CMK (cell line): ENCODE results near the gene PEMT.
"Not testable (repeated sequence)": the region's sequence is repeated elsewhere in the genome, so short reads cannot be mapped to it uniquely, and the experiment has no call there.

Experiments used
- DNase-seq: peaks from one replicate; pipeline ENCODE4 v3.0.0-alpha.2; 2010; ENCODE audit warnings: low read depth

PEMT gene

GRCh38 chr17:17487998-17488397 lies 103.5 kb downstream of the PEMT start:
- DNase-seq: no peak

- DNase-seq: not testable (repeated sequence)
Observed at GRCh38 chr17:17486416-17486815, 105.1 kb downstream of the PEMT start.

DNA sequence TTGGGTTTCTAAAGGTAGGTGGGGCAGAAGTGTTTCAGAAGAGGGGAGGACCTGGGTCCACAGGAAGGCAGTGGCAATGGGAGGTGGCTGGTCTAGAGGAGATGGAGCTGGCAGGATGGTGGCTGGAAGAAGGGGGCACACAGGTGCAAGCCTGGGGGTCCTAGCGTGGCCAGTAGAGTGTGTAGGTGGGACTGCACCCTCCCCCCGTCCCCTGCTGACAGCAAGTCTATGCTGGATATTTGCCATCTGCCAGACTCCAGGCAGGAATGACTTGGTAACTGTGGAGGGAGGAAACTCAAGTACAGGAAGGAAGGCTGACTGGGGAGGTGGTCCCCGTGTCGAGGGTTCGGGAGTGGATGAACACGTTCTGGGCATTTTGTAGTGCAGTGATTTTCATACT lies 106.1 kb downstream of the PEMT start:
- DNase-seq: no peak

GRCh38 chr17:17484451-17484899 lies 107.0 kb downstream of the PEMT start:
- DNase-seq: no peak

- DNase-seq: no peak
Observed at GRCh38 chr17:17481860-17482259, 109.6 kb downstream of the PEMT start.

DNA sequence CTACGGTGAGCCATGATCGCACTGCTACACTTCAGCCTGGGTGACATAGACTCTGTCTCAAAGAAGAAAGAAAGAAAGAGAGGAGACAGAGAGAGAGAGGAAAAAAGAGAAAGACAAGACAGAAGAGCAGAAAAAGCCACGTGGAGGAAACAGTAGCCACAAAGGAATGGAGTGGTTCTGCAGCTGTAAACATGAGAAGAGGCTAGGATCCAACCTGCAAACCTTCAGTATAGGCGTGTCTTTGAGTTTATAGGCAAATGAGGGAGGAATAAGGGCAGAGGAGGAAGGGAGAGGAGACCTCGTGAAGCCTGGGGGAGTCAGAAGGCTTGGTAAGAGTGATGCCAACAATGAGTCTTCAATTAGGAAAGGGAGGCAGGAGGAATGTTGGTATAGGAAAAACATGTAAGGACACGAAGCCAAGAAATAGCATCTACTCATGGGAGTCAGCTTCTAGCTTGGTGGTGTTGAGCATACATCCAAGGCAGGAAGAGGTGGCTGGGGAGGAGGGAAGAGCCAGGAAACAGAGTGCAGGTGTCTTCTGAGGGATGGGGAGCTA lies 110.8 kb downstream of the PEMT start:
- DNase-seq: no peak

- no peak for DNase-seq
Observed at GRCh38 chr17:17479209-17479608, 112.3 kb downstream of the PEMT start.

- peak; percentile 82 for DNase-seq
Observed at GRCh38 chr17:17476865-17477467, 114.5 kb downstream of the PEMT start, which contains the start of gene MED9. TSS of gene MED9 (plus strand) at chr17:17477000. CDS start at chr17:17477042, 42 bp downstream.

GRCh38 chr17:17474341-17474740 lies 117.2 kb downstream of the PEMT start:
- DNase-seq: no peak

GRCh38 chr17:17472333-17472920 lies 119.1 kb downstream of the PEMT start:
- no peak for DNase-seq

DNA sequence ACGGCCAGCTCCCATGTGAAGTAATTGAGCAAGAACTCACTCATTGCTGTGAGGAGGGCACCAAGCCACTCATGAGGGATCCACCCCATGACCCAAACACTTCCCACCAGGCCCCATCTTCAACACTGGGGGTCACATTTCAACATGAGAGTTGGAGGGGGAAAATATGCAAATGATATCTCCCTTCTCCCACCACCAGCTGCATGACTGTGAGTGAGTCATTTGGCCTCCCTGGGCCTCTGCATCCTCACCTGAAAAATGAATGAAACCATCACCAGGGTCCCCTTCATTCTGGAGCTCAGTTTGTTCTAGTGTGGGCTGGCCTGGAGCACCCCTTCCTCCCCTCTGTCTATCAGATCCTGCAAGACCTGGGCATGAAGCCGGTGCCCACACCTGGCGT lies 121.5 kb downstream of the PEMT start:
- no peak for DNase-seq

DNA sequence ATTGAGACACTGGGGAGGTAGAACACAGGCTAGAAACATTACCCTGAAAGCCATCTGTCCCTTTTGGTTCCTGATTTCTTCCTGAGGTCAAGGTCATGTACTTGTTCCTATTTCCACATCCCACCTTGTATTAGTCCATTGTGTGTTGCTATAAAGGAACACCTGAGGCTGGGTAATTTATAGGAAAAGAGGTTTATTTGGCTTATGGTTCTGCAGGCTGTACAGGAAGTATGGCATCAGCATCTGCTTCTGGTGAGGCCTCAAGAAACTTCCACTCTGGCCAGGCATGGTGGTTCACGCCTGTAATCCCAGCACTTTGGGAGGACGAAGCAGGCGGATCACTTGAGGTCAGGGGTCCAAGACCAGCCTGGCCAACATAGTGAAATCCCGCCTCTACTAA lies 122.2 kb downstream of the PEMT start:
- no peak for DNase-seq

DNA sequence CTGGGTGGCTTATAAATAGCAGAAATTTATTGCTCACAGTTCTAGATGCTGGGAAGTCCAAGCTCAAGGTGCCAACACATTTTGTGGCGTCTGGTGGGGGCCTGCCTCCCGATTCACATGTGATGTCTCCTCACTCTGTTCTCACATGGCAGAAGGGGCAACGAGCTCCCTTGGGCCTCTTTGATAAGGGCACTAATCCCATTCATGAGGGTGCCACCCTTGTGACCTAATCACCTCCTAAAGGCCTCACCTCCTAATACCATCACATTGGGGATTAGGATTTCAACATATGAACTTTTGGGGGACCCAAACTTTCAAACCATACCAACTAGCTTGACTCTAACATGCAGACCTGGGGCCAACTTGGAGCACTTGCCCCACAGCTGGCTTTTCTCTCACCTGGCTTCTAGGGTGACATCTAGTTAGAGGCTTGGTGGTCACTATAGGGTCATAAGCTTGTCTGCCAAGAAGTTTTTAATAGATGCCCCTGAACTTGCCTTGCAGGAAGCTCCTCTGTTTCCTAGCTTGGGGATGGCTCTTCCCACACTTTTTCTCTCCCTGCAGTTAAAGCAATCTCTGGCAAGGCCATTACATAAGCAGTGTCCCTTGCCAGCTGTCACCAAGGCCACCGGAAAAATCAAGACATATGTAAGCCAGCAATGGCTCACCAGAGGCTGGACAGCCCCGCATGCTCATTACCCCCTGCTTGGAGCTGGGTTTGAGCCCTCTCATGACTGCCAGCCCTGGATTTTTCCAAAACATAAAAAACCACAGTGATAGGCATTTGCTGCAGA lies 123.1 kb downstream of the PEMT start:
- no peak for DNase-seq

DNA sequence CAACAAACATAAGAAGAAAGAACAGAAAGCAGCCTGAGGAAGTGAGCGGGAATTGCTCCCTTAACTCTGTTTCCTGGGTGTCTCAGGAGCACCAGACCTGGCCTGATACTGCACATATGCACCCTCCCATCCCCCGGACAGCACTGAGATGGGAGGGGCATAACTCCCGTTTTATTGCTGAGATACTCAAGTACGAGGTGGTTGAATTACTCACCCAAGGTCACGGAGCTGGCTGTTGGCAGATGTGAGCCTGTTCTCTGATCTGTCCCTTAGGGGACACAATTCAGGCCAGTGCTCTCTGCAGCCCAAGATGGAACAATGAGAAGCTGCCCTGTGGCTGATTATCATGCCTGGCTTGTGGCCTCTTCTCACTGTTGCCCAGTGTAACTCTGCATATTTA lies 123.8 kb downstream of the PEMT start:
- no peak for DNase-seq

DNA sequence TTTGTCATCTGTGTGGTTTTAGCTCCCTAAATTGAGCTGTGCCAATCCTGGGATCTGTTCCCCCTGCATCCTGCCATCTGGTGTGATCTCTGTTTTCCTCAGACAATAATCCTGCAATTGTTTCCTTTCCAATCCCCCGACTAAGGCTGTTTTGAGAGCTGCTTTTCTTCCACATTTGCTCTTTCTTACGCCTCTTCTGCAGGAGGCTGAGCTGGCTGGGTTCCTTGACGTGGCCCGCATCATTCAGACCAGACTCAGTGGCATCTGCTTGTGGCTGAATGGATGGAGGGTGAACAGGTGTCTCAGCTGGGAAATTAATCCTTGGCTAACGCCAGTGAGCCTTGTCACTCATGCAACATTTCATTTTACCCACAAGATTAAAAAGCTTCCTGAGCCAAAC lies 124.5 kb downstream of the PEMT start:
- no peak for DNase-seq

GRCh38 chr17:17466511-17466910 lies 125.0 kb downstream of the PEMT start:
- no peak for DNase-seq

DNA sequence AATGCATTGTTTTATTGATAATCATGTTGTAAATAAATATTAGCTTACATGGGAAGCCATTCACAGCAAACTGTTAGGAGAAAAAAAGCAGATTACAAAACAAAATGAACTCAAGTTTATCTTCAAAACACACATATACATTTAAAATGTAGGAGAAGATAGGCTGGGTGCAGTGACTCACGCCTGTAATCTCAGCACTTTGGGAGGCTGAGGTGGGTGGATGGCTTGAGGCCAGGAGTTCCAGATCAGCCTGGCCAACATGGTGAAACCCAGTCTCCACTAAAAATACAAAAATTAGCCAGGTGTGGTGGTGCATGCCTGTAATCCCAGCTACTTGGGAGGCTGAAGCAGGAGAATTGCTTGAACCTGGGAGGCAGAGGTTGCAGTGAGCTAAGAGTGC lies 125.6 kb downstream of the PEMT start:
- not testable (repeated sequence) for DNase-seq

DNA sequence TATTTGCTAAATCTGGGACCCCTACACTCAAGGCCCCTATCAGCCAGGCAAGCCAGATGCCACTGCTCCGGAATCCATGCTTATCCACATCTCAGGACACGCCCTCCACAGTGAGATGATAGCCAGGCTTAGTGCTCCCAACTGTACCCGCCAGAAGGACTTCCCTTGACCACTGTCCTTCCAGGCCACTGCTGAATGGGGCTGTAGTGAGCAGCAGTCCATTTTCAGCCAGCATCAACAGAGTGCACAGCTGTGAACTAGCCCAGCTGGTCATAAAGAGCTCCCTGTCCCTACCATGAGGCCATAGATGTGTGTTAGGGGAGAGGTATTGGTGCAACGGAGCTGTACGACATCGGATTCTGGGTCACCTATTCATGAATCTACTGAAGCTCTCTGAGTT lies 127.7 kb downstream of the PEMT start:
- DNase-seq: no peak

DNA sequence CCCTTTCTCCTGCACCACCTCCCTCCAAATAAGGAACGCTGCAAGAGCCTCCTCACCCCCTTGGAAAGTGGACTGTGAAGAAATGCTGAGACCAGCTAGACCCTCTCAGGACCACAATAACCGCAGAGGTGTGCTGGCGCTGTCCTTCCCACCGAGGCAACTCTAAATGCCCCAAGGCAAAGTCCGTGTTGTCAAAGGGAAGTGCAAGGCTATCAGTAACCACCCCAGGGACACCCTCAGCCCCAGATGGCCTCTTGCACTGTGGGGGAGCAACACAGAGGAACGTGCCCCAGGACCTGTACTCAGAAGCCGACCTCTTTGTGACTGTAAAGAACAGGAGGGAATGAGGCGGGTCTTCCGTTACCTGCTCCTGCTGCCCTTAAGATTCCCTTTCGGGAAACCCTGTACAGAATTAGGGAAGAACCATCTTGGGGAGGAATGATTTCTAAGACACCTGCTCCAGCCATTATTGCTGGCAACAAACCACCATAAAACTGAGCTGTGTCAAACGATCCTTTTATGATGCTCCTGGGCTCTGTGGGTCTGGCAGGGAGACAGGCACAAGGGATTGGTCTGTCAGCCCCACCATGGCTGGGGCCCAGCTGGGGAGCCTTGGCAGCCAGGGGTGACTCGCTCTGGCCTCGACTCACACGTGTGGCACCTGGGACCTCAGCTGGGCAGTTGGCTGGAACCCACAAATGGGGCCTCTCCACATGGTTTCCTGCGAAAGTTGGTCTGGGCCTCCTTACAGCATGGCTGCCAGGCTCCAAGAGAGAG lies 129.3 kb downstream of the PEMT start:
- DNase-seq: no peak

GRCh38 chr17:17460038-17460437 lies 131.5 kb downstream of the PEMT start:
- no peak for DNase-seq

- no peak for DNase-seq
Observed at GRCh38 chr17:17457680-17458079, 133.8 kb downstream of the PEMT start.

- no peak for DNase-seq
Observed at GRCh38 chr17:17456251-17456650, 135.3 kb downstream of the PEMT start.
